ENCODE results near the gene SLC27A1.

SLC27A1 gene

GRCh38 chr19:17470068-17470841 is at the start of gene SLC27A1:
SLC27A1 (plus strand) TSS chr19:17470524; CDS start chr19:17470541, 17 bp downstream.
- DNase-seq (ENCODE audit: low read depth), result peak; percentile 83

GRCh38 chr19:17421942-17422341 is 48.4 kb upstream of the SLC27A1 start:
- no peak for DNase-seq (ENCODE audit: low read depth)

DNA sequence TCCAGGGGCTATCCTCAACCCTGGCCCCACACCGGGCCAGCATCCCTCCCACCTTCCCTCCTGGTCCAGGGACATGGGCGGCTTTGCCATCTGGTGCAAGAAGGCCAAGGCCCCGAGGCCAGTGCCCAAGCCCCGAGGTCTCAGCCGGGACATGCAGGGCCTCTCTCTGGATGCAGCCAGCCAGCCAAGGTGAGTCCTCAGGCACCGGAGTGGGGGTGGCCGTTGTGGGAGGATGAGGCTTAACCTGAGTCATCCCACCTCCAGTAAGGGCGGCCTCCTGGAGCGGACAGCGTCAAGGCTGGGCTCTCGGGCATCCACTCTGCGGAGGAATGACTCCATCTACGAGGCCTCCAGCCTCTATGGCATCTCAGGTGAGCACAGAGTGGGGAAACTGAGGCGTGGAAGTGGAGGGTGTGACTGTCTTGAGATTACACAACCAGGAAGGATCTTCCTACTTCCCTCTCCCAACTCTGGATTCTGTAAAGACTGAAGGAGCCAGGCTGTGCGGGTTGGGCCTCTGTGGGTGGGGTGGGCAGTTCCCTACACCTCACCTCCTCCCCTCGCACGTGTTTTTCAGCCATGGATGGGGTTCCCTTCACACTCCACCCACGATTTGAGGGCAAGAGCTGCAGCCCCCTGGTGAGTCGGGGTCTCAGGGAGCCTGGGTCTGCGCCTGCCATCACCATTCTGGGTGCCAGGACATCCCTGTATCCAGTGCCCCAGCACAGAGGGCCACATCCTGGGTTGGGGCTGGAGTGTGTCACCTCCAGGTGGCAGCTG is 46.7 kb upstream of the SLC27A1 start:
- no peak for DNase-seq (ENCODE audit: low read depth)

DNA sequence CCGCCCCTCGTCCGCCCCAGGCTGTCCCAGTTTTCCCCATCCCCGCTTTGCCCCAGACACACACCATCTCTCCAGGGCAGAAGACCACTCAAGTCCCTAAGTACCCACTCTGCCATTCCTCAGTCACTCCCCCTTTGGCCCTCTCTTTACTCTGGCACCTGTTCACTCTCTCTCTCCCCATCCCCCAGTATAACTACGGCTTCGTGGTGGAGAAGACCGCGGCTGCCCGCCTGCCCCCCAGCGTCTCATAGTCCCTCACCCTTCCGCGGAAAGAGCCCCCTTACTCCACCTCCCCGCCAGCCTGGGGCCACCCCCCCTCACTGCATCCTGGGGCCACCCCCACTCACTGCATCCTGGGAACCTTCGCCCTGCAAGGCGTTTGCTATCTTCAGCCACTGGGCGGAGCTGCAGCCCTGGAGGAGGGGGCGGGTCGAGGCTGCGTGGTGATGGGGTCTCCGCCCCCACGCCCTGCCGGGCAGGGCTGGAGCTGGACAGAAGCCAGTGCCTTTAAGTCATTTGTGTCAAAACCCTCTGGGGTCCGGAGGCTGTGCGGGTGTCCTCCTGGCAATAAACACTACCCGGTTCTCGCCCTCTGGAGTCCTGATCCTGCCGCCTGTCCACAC is 45.5 kb upstream of the SLC27A1 start:
- no peak for DNase-seq (ENCODE audit: low read depth)

DNA sequence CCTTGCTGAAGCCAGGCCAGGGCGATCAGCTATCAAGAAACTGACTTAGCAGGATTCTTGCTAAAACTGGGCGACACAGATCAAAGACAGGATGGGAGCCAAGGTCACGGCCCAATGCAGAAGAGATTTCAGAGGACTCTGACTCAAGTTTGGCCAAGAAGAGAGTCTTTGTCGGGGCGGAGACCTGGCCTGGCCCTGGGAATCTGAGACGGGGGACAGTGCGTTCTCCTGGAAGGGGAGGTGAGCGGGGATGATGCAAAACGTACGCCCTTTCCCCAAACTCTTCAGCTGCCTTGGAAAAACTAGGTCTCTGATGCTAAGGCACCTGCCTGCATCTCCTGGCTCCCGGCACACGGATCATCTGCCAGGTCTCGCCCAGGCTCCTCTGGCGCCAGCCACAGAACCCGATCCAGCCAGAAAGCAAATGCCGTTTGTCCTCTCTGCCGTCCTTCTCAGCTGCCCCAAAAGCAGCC is 40.6 kb upstream of the SLC27A1 start:
- no peak for DNase-seq (ENCODE audit: low read depth)

DNA sequence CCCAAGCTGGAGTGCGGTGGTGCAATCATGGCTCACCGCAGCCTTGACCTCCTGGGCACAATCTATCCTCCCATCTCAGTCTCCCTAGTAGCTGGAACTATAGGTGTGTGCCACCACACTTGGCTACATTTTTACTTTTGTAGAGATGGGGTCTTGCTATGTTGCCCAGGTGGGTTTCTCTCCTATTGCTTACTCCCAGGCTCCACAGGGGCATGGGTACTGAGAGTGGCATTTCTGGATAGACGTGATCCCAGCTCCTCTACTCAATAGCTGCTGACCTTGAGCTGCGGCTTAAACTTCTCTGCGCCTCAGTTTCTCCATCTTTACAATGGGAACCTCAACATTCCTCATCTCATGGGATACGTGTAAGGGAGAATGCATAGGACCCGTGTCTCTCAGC is 38.9 kb upstream of the SLC27A1 start:
- no peak for DNase-seq (ENCODE audit: low read depth)

DNA sequence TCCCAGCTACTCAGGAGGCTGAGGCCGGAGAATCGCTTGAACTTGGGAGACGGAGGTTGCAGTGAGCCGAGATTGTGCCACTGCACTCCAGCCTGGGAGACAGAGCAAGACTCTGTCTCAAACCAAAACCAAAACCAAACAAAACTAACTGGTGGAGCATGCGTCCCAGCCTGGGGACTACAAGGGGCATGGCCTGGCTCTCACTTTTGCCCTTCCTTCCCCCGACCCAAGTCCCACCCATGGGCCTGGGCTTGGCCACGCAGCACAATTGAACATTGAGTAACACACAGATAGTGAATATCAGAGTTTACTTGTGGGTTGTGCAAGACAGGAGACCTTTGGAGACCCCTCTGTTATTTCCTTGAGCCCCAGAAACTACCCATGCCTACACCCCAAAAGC is 35.1 kb upstream of the SLC27A1 start:
- DNase-seq (ENCODE audit: low read depth), result no peak

- no peak for DNase-seq (ENCODE audit: low read depth)
Observed at GRCh38 chr19:17436094-17436873, 34.0 kb upstream of the SLC27A1 start.

GRCh38 chr19:17436874-17437267 is 33.5 kb upstream of the SLC27A1 start:
- no peak for DNase-seq (ENCODE audit: low read depth)

DNA sequence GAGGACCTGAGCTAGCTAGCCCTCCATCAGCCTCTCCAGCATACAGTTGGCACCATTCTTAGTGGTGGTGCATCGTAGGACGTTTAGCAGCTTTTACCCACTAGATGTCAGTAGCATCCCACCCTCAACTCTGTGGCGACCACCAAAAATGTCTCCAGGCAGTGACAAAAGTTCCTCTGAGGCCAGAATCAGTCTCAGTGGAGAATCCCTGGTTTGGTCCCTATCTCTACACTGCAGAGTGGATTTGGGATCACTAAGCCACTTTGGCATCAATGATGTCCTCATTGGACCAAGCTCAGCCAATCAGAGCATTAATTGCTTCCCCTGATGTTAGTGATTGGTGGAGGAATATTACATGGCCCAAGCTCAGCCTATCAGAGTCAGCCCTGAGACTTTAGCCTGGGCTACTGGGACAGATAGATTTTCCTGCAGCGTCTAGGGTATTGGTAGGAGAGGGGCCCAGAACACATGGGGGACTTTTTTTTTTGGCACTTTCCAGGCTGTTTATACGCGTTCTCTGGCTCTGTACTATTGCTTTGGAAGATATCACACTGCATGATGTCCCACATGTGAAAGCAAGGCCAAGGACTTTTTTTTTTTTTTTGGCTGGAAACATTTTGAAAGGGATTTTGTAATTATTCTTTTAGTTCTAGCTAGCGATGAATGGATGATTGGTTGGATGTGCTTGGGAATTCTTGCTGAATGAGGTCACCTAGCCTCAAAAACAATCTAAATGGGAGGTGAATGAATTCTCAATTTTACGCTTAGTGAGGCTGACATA is 28.9 kb upstream of the SLC27A1 start:
- DNase-seq (ENCODE audit: low read depth), result no peak

DNA sequence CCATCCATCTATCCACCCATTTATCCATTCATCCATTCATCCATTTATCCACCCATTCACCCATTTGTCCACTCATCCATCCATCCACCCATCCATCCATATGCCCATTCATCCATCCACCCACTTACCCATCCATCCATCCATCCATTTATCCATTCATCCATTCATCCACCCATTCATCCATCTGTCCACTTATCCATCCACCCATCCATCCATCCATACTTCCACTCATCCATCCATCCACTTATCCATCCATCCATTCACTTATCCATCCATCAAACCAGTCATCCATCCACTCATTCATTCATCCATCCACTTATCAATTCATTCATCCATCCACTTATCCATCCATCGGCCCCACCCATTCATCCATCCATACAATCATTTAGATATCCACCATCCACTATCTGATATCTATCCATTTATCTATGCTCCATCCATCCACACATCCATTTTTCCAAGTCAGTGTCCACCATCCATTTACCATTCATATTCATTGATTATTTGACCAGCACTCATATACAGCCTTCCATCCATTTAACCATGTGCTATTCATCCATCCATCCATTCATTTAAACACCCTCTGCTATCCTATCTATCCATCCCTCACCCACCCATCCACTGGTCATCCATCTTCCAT is 24.7 kb upstream of the SLC27A1 start:
- no peak for DNase-seq (ENCODE audit: low read depth)

GRCh38 chr19:17447704-17448130 is 22.6 kb upstream of the SLC27A1 start:
- DNase-seq (ENCODE audit: low read depth), result no peak

- DNase-seq (ENCODE audit: low read depth), result peak; percentile 37
Observed at GRCh38 chr19:17448131-17448967, 22.0 kb upstream of the SLC27A1 start, which contains the start of gene TMEM221. TMEM221 (minus strand) TSS chr19:17448668; CDS start chr19:17448462, 206 bp downstream.

DNA sequence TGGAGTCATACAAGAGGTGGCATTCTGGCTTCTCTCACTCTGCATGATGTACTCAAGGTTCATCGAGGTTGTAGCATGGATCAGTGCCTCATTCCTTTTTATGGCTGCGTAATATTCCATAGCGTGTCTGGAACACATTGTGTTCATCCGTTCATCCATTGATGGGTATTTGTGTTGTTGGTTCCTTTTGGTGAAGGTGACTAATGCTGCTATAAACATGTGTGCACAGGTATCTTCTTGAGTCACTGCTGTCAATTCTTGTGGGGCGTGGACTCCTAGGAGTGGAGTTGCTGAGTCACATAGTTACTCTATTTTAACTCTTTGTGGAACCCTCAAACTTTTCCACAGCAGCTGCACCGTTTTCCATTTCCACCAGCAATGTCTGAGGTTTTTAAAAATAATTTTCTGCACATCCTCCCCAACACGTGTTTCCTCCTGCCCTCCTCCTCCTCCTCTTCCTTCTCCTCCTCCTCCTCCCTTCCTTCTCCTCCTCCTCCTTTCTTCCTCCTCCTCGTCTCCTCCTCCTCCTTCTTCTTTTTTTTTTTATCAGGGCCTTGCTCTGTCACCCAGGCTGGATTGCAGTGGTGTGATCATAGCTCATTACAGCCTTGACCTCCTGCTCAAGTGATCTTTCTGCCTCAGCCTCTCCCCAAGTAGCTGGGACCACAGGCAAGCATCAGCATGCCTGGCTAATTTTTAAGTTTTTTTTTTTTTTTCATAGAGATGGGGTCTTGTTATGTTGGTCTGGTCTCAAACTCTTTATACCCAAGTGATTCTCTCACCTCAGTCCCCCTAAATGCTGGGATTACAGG is 19.9 kb upstream of the SLC27A1 start:
- peak; percentile 22 for DNase-seq (ENCODE audit: low read depth)

GRCh38 chr19:17451820-17452219 is 18.5 kb upstream of the SLC27A1 start:
- no peak for DNase-seq (ENCODE audit: low read depth)

- no peak for DNase-seq (ENCODE audit: low read depth)
Observed at GRCh38 chr19:17454576-17455071, 15.7 kb upstream of the SLC27A1 start.

DNA sequence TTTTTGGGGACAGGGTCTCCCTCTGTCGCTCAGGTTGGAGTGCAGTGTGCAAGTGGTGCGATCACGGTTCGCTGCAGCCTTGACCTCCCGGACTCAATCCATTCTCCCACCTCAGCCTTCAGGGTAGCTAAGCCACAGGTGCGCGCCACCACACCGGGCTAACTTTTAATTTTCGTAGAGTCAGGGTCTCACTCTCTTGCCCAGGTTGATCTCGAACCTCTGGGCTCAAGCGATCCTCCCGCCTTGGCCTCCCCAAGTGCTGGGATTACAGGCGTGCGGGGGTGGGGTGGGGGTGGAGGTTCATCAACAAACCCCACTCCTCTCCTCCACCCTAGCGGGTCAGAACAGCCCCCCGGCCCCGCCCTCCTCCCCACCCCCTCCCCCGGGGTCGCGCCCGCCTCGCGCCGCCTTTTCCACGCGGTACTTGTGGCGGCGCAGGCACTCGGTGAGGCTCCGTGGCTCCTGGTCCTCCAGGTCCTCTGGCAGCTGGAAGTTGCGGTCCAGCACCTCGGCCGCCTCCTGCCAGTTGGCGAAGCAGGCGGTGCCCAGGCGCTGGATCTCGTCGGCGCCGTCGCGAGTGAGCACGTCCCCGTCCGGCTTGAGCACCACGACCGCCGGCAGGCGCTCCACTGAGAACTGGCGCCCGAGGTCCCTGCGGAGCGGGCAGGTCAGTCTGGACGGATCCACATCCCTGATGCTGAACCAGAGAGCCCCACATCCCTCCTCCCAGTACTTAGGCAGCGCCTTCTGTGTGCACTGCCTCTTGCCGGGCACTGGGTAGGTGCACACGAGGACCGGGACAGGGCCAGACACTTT is 14.8 kb upstream of the SLC27A1 start:
- DNase-seq (ENCODE audit: low read depth), result no peak

DNA sequence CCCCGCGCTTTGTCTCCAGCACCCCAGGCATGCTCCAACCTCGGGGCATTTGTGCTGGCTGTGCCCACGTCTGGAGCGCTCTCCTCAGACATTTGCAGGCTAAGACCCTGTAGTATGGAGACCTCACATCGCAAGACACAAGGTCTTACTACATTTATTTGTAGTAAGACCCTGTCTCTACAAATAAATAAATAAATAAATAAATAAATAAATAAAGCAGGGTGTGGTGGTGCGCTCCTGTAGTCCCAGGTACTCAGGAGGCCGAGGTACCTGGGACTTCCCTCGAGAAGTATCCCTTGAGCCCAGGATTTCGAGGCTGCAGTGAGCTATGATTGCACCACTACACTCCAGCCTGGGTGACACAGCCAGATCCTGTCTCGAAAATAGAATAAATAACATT is 14.2 kb upstream of the SLC27A1 start:
- DNase-seq (ENCODE audit: low read depth), result no peak
